Activated CD4-positive, CD25-positive, alpha-beta regulatory T cell treated with anti-CD3 and anti-CD28 coated beads, Interleukin-2, amount 50 U/mL, for 24 hours (primary cell): ENCODE data around the gene ZBTB9.

ENCODE experiments used
- ATAC-seq, 2 donors: fragments of 150-1000 bp; cut with Tn5 transposase; one replicate each; pipeline ENCODE4 v1.10.0; 2021; ENCODE audit warnings: mild to moderate bottlenecking in 1 of 2, moderate library complexity in 1 of 2

ZBTB9 gene, protein sequence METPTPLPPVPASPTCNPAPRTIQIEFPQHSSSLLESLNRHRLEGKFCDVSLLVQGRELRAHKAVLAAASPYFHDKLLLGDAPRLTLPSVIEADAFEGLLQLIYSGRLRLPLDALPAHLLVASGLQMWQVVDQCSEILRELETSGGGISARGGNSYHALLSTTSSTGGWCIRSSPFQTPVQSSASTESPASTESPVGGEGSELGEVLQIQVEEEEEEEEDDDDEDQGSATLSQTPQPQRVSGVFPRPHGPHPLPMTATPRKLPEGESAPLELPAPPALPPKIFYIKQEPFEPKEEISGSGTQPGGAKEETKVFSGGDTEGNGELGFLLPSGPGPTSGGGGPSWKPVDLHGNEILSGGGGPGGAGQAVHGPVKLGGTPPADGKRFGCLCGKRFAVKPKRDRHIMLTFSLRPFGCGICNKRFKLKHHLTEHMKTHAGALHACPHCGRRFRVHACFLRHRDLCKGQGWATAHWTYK

DNA sequence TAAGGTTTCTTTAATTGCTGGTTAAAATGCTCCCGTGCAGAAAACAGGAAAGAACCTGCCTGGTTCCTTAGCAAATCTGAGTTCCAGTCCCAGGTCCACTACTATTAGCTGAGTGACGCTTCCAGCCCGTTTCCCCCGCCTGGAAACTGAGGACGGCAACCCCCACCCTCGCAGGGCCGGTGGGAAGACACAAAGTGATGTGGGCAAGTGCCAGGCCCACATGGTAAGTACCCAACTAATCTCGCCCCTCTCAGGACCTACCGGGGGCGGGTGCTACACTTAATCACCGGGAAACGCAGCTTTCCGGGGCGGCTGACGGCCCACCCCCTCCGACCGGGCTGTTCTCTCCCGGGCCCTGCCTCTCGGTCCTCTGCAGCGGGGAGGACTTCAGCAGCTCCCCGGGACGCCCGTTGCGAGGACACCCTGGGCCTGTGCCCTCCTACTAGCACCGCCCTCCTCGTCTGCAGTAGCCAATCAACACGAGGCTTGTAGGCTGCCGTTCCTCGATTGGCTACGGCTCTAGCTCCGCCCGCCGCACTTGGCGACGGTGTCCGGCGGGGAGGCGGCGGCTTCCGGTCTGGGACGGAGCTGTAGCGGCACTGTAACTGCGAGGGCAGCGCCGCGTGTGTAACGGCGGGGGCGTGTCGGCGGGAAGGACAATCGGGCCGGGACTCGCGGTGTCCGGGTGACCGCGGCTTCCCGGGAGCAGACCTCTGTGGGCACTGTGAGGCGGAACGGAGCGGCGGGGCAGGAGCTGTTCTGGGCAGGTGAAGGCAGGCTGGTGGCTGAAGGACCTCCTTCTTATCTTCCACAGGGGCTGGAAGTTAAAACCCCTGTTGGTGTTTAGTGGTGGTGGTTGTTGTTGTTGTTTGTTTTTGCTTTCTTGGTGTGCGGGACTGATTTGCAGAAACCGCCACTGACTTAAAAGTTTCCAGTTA lies at the start of gene ZBTB9:
TSS of gene ZBTB9 (plus strand) at position 568 of the 938 bp plus-strand sequence. CDS start 525 bp downstream, outside the sequence.
- ATAC-seq: peak; percentile 99 to 100

DNA sequence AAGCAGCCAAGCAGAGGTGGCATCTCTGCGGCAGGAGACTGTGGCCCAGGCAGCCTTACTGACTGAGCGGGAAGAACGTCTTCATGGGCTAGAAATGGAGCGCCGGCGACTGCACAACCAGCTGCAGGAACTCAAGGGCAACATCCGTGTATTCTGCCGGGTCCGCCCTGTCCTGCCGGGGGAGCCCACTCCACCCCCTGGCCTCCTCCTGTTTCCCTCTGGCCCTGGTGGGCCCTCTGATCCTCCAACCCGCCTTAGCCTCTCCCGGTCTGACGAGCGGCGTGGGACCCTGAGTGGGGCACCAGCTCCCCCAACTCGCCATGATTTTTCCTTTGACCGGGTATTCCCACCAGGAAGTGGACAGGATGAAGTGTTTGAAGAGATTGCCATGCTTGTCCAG lies 49.5 kb upstream of the ZBTB9 start:
- ATAC-seq: no peak

- no peak for ATAC-seq
Observed at GRCh38 chr6:33405386-33405940, 48.9 kb upstream of the ZBTB9 start.

GRCh38 chr6:33406126-33406525 lies 48.2 kb upstream of the ZBTB9 start:
- ATAC-seq: no peak

GRCh38 chr6:33407132-33407718 lies 47.2 kb upstream of the ZBTB9 start:
- ATAC-seq: no peak

GRCh38 chr6:33410050-33410710 lies 44.2 kb upstream of the ZBTB9 start:
- ATAC-seq: peak; percentile 90 to 93

DNA sequence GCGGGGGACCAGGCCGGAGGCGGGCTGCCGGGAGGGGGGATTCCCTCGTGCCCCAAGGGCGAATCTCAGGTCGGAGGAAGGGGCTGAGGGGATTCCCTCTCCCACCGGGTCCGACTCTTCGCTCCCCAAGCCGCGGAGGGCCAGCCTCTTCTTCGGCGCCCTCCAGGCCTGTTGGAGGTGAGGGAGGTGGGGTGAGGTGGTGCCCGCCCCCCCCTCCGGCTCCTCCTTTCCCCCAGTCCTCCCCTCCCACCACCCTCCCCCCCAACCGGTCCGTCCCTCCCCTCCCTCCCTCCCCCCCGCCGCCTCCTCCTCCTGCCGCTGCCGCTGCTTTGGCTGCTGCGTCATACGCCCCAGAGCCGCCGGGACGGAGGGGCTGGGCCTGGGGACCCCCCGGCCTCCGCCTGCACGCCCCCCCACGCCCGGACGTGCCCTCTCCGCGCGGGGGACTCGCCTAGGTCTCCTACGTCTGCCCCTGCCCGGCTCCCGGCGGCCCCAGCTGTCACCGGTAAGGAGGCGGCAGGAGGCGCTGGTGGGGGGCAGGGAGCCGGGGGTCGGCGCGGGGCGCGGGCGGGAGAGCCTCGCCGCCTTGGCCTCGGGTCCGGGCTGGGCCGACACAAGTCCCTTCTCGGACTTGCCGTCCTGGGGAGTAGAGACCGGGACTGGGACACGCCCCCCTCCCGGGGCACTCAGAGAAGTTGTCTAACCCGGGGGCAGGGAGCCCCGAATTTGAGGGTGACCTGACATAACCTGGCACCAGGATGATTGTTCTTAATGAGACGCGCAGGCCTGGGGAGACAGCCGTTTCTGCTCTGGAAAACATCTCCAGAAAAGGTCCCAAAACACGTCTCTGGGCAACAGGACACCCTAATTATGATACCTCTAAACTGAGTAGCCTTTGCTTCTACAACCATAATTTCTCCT lies 43.4 kb upstream of the ZBTB9 start, which contains the start of gene PHF1:
TSS of gene PHF1 (plus strand) at position 304 of the 921 bp plus-strand sequence. CDS start 1,250 bp downstream, outside the sequence.
- ATAC-seq: peak; percentile 46 to 55

DNA sequence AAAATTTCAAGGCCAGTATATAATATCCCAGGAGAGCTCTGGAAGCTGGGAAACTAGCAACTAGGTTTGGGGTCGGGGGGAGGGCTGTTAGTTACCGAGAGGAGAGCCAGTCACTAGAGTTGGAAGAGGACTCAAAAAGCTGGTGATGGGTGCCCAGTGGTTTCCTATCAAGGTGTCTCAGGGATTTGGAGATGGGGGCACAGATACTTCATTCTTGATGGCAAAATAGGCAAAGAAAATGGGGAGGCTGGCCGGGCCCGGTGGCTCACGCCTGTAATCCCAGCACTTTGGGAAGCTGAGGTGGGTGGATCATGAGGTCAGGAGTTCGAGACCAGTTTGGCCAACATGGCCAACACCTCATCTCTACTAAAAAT lies 42.8 kb upstream of the ZBTB9 start:
- ATAC-seq: no peak

DNA sequence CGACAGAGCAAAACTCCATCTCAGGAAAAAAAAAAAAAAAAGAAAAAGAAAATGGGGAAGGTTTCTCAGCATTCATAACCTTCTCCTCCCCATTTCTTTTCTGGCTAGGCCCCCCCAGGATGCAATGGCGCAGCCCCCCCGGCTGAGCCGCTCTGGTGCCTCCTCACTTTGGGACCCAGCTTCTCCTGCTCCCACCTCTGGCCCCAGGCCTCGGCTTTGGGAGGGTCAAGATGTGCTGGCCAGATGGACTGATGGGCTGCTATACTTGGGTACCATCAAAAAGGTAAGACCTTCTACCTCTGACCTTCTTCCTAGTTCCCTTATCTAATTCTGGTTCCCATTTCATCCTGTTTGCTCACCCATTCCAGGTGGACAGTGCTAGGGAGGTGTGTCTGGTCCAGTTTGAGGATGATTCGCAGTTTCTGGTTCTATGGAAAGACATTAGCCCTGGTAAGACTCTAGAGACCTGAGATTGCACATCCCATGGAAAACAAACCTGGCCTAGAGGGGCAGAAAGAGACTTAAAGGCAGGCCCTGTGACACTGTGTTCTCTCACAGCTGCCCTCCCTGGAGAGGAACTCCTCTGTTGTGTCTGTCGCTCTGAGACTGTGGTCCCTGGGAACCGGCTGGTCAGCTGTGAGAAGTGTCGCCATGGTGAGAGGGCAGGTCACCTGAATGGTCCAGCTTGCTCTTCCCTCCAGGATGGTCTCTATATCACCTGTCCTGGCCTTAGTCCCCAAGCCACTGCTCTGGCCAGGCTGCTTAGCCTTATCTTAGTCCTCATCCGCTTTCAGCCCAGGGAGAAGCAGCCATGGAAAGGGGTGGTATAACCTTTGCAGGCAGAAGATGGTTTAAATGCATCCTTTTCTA lies 42.0 kb upstream of the ZBTB9 start:
- no peak for ATAC-seq

GRCh38 chr6:33413241-33414120 lies 40.9 kb upstream of the ZBTB9 start:
- ATAC-seq: no peak

DNA sequence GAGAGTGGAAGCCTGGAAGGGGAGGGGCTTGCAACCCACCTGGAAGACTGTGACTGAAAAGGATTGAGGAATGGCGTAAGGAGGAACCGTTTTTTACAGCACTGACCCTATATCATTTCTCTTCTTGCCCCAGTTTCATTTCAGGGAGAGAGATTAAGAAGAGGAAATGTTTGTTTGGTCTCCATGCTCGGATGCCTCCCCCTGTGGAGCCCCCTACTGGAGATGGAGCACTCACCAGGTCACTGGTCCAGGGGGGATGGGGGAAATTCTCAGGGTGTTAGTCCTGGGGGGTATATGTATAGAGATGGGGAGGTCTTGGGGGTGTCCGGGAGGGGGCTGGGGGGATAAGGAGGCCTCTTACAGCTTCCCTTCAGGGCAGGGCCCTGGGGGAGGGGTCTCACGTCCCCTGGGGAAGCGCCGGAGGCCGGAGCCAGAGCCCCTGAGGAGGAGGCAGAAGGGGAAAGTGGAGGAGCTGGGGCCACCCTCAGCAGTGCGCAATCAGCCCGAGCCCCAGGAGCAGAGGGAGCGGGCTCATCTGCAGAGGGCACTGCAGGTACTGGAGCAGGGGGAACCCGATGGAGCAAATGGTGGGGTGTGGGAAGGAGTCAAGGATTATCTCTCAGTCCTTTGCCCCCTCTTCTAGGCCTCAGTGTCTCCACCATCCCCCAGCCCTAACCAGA lies 39.6 kb upstream of the ZBTB9 start:
- no peak for ATAC-seq

DNA sequence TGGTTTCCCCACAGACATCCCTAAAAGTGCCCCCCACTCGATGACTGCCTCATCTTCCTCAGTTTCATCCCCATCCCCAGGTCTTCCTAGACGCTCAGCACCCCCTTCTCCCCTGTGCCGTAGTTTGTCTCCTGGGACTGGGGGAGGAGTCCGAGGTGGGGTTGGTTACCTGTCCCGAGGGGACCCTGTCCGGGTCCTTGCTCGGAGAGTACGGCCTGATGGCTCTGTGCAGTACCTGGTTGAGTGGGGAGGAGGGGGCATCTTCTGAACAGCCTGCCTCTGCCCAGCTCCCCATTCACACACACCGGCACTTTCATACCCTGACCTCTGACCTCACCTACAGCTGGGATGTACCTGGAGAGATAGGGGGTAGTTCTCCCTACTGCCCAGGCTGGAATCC lies 38.5 kb upstream of the ZBTB9 start:
- ATAC-seq: no peak

- ATAC-seq: peak; percentile 1 to 12
Observed at GRCh38 chr6:33416386-33417127, 37.8 kb upstream of the ZBTB9 start.

DNA sequence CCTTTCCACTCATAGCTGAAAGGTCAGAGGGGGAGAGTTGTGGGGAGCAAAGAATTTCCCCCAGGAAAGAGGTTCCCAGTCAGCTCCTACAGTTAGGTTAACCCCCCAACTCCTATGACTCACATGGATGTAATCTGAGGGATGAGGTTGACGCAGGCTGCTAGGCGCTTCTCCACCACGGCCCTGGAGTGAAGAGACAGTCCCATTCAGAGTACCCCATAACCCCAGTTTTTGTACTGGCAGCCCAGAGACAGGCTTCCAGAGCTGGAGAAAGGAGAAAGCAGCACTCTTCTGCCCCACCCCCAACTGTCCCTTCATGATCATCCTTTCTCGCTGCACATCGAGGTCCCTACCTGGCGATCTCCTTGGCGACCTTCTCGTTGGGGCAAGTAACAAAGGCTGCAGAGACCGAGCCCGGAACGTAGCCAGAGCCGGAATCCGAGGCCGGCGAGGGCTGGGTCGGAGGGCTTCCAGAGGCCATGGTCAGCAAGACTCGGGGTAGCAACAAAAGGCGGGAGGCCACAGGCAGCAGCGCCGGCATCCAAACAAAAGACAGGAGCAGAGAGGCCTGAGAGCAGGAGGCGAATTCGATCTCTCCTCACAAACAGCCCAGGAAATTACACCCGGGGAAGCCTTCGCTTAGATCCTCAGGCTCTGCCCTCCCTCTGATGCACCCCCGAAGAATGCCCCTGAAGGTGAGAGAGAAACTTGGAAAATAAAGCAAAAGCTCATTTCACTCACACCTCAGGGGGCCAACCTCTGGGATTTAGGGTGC lies 37.1 kb upstream of the ZBTB9 start:
- ATAC-seq: no peak

- ATAC-seq: peak; percentile 86 to 91
Observed at GRCh38 chr6:33417903-33418689, 36.3 kb upstream of the ZBTB9 start, which contains the start of gene CUTA. Gene CUTA, minus strand, starts transcription at chr6:33418107. Its CDS starts 107 bp downstream, at chr6:33418000.
